Measurements from ENCODE around the gene CTNNA1.

CTNNA1 gene

DNA sequence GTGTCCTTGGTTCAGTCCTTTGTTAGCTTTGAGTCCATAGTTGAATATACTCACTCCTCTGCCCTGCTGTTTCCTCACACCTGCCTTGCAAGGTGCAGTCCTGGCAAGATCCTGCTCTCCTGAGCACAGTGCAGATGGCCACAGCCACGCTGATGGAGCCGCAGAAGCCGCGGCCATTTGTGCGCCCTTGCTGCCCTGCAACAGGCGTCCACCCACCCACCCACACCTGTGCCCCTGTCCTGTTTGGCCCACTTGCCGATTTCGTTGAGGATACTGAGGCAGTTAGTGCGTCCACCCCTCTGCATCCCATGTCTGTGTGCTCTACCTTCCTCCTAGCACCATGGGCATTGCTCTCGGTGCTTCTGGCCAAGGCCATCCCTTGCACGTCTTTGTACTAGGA, 173.0 kb downstream of the CTNNA1 start:
- TF ChIP-seq, protein P1, sequence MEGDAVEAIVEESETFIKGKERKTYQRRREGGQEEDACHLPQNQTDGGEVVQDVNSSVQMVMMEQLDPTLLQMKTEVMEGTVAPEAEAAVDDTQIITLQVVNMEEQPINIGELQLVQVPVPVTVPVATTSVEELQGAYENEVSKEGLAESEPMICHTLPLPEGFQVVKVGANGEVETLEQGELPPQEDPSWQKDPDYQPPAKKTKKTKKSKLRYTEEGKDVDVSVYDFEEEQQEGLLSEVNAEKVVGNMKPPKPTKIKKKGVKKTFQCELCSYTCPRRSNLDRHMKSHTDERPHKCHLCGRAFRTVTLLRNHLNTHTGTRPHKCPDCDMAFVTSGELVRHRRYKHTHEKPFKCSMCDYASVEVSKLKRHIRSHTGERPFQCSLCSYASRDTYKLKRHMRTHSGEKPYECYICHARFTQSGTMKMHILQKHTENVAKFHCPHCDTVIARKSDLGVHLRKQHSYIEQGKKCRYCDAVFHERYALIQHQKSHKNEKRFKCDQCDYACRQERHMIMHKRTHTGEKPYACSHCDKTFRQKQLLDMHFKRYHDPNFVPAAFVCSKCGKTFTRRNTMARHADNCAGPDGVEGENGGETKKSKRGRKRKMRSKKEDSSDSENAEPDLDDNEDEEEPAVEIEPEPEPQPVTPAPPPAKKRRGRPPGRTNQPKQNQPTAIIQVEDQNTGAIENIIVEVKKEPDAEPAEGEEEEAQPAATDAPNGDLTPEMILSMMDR (IDR thresholded peaks at IDR 0.05; ENCODE audit: extremely low read depth, insufficient read depth, missing control alignments) = no peak
- DNase-seq (ENCODE audit: low spot score) = no peak
- in situ Hi-C loops (cut with MboI; ENCODE audit: low pct_unique_long_range_greater_than_20kb, low sequenced_read_pairs, unreplicated experiment) = no loop called here

- TF ChIP-seq, protein P1 (IDR thresholded peaks at IDR 0.05; ENCODE audit: extremely low read depth, insufficient read depth, missing control alignments) = no peak
- no peak for DNase-seq (ENCODE audit: low spot score)
- in situ Hi-C loops (cut with MboI; ENCODE audit: low pct_unique_long_range_greater_than_20kb, low sequenced_read_pairs, unreplicated experiment) = no loop called here
These were observed 173.6 kb downstream of the CTNNA1 start for GRCh38 chr5:138926688-138927448.

DNA sequence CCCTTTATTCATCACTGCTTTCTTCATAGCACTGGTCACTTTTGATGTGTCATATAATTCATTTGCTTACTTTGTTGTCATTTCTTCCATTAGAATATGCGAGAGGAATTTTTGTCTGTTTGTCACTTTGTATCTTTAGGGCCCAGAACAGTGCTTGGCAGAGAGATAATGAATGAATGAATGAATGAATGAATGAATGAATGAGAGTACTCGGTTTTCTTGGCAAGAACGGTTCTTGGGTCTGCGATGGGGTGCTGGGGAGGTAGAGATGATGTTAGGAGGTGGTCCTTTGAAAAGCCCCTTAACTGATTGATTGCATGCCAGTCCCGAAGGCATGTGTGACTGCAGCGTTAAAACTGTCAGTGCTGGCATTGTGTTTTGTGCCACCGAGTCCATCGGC, 174.3 kb downstream of the CTNNA1 start:
- TF ChIP-seq, protein P1 (IDR thresholded peaks at IDR 0.05; ENCODE audit: extremely low read depth, insufficient read depth, missing control alignments) = no peak
- in situ Hi-C loops (cut with MboI; ENCODE audit: low pct_unique_long_range_greater_than_20kb, low sequenced_read_pairs, unreplicated experiment) = no loop called here
- no peak for DNase-seq (ENCODE audit: low spot score)

GRCh38 chr5:138927979-138928378, 174.8 kb downstream of the CTNNA1 start:
- in situ Hi-C loops (cut with MboI; ENCODE audit: low pct_unique_long_range_greater_than_20kb, low sequenced_read_pairs, unreplicated experiment) = no loop called here
- TF ChIP-seq, protein P1 (IDR thresholded peaks at IDR 0.05; ENCODE audit: extremely low read depth, insufficient read depth, missing control alignments) = no peak
- DNase-seq (ENCODE audit: low spot score) = no peak

DNA sequence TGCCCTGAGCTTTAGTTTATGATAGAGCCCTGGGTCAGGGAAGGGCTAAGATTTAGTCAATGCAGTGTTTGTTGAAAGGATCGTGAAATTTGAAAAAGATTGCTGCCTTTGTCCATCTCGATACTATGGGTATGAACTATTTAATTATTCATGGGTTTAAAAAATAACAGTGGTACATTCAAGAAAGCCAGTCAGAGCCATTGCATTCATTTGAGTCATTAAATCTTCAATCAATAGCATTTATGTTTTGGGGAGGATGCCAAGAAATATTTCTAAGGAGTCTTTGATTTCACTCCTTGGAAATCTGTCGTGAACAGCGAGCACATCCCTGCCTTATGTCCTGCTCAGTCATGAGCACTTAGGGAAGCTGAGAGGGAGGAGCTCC, 176.3 kb downstream of the CTNNA1 start:
- no peak for DNase-seq (ENCODE audit: low spot score)
- in situ Hi-C loops (cut with MboI; ENCODE audit: low pct_unique_long_range_greater_than_20kb, low sequenced_read_pairs, unreplicated experiment) = no loop called here
- TF ChIP-seq, protein P1 (IDR thresholded peaks at IDR 0.05; ENCODE audit: extremely low read depth, insufficient read depth, missing control alignments) = no peak

DNA sequence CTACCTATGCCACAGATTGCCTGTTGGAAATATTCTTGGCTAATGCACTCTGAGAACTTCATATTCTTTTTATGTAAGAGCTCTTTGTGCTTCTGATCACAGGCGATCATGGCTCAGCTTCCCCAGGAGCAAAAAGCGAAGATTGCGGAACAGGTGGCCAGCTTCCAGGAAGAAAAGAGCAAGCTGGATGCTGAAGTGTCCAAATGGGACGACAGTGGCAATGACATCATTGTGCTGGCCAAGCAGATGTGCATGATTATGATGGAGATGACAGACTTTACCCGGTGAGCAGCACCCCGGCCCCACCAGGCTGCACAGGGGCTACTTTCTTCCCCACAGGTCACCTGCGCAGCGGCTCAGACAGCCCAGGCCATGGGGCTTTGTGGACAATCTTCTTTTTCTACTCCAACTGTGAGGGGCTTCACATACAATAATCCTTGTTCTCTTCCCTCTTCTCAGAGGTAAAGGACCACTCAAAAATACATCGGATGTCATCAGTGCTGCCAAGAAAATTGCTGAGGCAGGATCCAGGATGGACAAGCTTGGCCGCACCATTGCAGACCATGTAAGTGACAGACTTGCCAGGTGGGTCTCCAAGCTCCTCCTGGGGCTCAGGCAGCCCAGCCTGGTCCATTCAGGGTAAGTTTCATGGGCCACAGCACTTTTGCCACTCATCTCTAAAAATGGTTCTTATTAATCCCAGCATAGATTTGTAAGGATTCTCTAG, 177.3 kb downstream of the CTNNA1 start:
- in situ Hi-C loops (cut with MboI; ENCODE audit: low pct_unique_long_range_greater_than_20kb, low sequenced_read_pairs, unreplicated experiment) = no loop called here
- no peak for DNase-seq (ENCODE audit: low spot score)
- TF ChIP-seq, protein P1 (IDR thresholded peaks at IDR 0.05; ENCODE audit: extremely low read depth, insufficient read depth, missing control alignments) = no peak

All from GM13977 (cell line).